ENCODE results near the gene LETMD1. TPM values are rescaled to one million over a fixed set of nuclear protein-coding genes. Genes with fewer than 3 reads are reported as not detected.

Gene LETMD1
- total RNA-seq, 1 donor from 2014 or later: 29.2 TPM

- no peak for TF ChIP-seq CTCF (conservative IDR thresholded peaks at IDR 0.05; ENCODE audit: low read depth, low read length)
Observed at GRCh38 chr12:51033457-51034089, 14.6 kb upstream of the LETMD1 start.

GRCh38 chr12:51036279-51036678 is 11.8 kb upstream of the LETMD1 start:
- DNase-seq (ENCODE audit: low read depth): no peak
- TF ChIP-seq CTCF (conservative IDR thresholded peaks at IDR 0.05; ENCODE audit: low read depth, low read length): no peak
- no peak overlapping the region for H3K4me3 ChIP-seq (ENCODE audit: low read depth, low read length)

More at GRCh38 chr12:51033457-51034089, 14.6 kb upstream of the LETMD1 start:
- no peak for DNase-seq (ENCODE audit: low read depth)
- H3K4me3 ChIP-seq (ENCODE audit: low read depth, low read length): no peak overlapping the region

DNA sequence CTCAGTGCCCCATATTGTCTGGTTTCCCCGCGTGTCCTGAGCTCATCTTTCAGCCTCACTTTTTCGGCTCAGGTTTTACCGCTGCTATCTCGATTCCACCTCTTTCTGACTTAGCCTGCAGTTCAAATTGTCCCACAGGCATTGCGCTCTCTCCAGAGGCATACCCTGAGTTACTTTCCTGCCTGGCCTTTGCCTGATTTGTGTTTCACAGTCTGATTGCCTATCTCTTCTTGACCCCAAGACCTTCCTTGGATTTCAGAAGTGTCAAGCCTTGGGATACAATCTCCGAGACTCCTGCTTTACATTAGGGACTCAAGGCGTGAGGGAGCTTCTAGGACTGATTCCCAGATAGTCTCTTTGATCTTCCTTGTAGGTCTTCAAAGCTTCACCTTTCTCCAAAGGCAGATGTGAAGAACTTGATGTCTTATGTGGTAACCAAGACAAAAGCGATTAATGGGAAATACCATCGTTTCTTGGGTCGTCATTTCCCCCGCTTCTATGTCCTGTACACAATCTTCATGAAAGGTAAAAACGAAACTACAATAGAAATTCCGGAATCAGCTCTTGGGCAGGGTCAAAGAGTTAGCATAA is 629 bp downstream of the LETMD1 start:
- TF ChIP-seq CTCF (conservative IDR thresholded peaks at IDR 0.05; ENCODE audit: low read depth, low read length): no peak
- no peak for DNase-seq (ENCODE audit: low read depth)
- H3K4me3 ChIP-seq (ENCODE audit: low read depth, low read length): peak overlapping the region; percentile 84

DNA sequence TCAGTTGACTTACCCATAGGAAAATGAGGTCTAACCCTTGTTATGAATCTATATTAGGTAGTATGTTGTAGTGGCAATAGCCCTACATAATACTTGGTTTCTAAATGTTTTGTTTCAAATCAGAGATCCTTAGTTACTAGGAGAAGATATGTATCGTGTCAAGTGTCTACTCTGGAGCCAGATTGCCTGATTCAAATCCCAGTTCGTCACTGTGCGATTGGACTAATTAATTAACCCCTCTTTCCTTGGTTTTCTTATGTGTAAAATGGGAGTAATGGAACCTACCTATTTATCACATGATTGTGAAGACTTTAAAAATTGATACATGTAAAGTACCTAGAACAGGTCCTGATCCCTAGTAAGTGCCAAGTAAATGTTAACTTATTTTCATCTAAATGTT is 1.4 kb downstream of the LETMD1 start:
- H3K4me3 ChIP-seq (ENCODE audit: low read depth, low read length): peak overlapping the region; percentile 84
- TF ChIP-seq CTCF (conservative IDR thresholded peaks at IDR 0.05; ENCODE audit: low read depth, low read length): no peak

GRCh38 chr12:51051787-51052186 is 3.7 kb downstream of the LETMD1 start:
- DNase-seq (ENCODE audit: low read depth): no peak
- H3K4me3 ChIP-seq (ENCODE audit: low read depth, low read length): no peak overlapping the region
- no peak for TF ChIP-seq CTCF (conservative IDR thresholded peaks at IDR 0.05; ENCODE audit: low read depth, low read length)

More for the DNA sequence above, 1.4 kb downstream of the LETMD1 start:
- DNase-seq (ENCODE audit: low read depth): no peak

- H3K4me3 ChIP-seq (ENCODE audit: low read depth, low read length): no peak overlapping the region
- TF ChIP-seq CTCF (conservative IDR thresholded peaks at IDR 0.05; ENCODE audit: low read depth, low read length): no peak
- no peak for DNase-seq (ENCODE audit: low read depth)
Observed at GRCh38 chr12:51055060-51055459, 6.9 kb downstream of the LETMD1 start.

GRCh38 chr12:51056242-51056641 is 8.1 kb downstream of the LETMD1 start:
- no peak for TF ChIP-seq CTCF (conservative IDR thresholded peaks at IDR 0.05; ENCODE audit: low read depth, low read length)
- H3K4me3 ChIP-seq (ENCODE audit: low read depth, low read length): no peak overlapping the region
- no peak for DNase-seq (ENCODE audit: low read depth)
